Breast epithelium (tissue), 3 donors: Measurements from ENCODE around the gene APC2.
"Not testable (repeated sequence)": the region's sequence is repeated elsewhere in the genome, so short reads cannot be mapped to it uniquely, and the experiment has no call there.

ENCODE experiments used
- CTCF ChIP-seq, 3 donors: fragments of 450-650 bp; IDR thresholded peaks; one replicate each; pipeline ENCODE4 v1.5.1; 2016 to 2017; ENCODE audit warnings: antibody characterized with exemption in 3 of 3, mild to moderate bottlenecking in 3 of 3, moderate library complexity in 3 of 3
- POLR2A ChIP-seq: fragments of 450-650 bp; IDR thresholded peaks from one replicate; pipeline ENCODE4 v1.6.1; 2016; ENCODE audit warnings: antibody characterized with exemption, mild to moderate bottlenecking, moderate library complexity

GRCh38 chr19:1420085-1420484 lies 29.8 kb upstream of the APC2 start:
- TF ChIP-seq POLR2A; CTCF (IDR thresholded peaks at IDR 0.05): not testable (repeated sequence)
